ENCODE measurements around the gene CFL1. TPM values are rescaled to one million over a fixed set of nuclear protein-coding genes. Genes with fewer than 3 reads are reported as not detected.

The CFL1 gene
- total and polyA plus RNA-seq, 2 of the 8 experiments (the other 6 are each of a cell fraction or from before 2014, with no cell fraction given) = 1,252 to 1,365 TPM

DNA sequence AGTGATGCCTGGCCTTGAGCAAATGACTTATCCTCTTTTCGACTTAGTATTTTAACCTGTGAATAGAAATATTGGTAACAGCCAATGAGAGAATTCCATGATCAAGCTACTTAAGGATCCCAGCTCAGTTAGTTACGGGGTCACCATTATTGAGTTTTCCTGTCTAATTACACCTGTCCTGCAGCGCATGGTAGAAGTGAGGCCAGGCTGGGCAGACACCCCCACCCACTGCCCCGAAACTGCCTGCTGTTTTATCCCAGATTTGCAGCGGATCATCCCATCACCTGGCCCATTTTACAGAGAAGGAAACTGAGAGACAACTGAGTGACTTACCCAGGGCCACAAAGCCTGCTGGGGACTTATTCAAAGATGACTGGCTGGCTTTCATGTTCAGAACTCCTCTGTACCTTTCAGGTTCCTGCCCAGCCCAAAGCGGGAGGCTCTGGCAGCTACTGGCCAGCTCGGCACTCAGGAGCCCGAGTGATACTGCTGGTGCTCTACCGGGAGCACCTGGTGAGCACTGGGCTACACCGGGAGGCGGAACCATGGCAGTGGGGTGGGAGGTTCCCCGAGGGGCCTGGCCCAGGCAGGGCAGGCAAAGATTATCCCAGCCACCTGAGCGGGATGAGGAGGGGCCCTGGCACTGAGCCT lies 3.7 kb upstream of the CFL1 start:
- Histone ChIP-seq H3K14ac (ENCODE audit: insufficient read length) (no peak overlapping the region), H2BK5ac (ENCODE audit: low read depth, low read length) (no peak overlapping the region), H2BK20ac (ENCODE audit: low read length) (no peak overlapping the region), H3K4ac (replicated peaks; ENCODE audit: insufficient read length, low read depth, low read length) (no peak overlapping the region), H3K9ac (replicated peaks in 1 of 4; ENCODE audit: extremely low read depth in 1 of 4, low read depth in 3 of 4, low read length in 3 of 4) (peak overlapping the region; percentile 35 to 97 (median 84)), H3K4me2 (ENCODE audit: insufficient read depth in 1 of 2, low read depth in 2 of 2, low read length in 2 of 2) (peak overlapping the region; percentile 95 to 97), H2BK12ac (ENCODE audit: low read depth, low read length) (peak overlapping the region; percentile 43; the same call in 1 of the 2 replicates), H3K56ac (replicated peaks; ENCODE audit: insufficient read length, low read depth, low read length) (no peak overlapping the region), H3K79me2 (ENCODE audit: control insufficient read depth in 1 of 2, insufficient read depth in 2 of 2, low read length in 2 of 2) (peaks cover under 1 to 14% of the 10 kb centered on the region in 2 experiments; a peak in 3 of 4 replicates), H3K79me1 (ENCODE audit: low read depth, low read length) (peaks cover under 1% of the 10 kb centered on the region; the same call in 1 of the 2 replicates), H3K27me3 (replicated peaks in 1 of 4; ENCODE audit: control insufficient read depth in 3 of 4, extremely low read depth in 1 of 4, insufficient read depth in 3 of 4, low read length in 3 of 4) (no peaks in the 10 kb centered on the region), H3K9me3 (ENCODE audit: insufficient read depth in 2 of 2, low read depth in 1 of 2, low read length in 1 of 2) (no peaks in the 10 kb centered on the region), H3K23me2 (ENCODE audit: low read depth, low read length) (peaks cover 17% of the 10 kb centered on the region), H3K4me1 (replicated peaks in 1 of 4; ENCODE audit: control insufficient read depth in 3 of 4, insufficient read depth in 4 of 4, low read length in 3 of 4) (peaks cover 0 to 10% (median 6%) of the 10 kb centered on the region in 4 experiments; a peak in 5 of 7 replicates), H3K36me3 (ENCODE audit: control insufficient read depth in 2 of 4, insufficient read depth in 4 of 4, low read length in 3 of 4) (peaks cover 5 to 17% (median 14%) of the 10 kb centered on the region in 4 experiments), H4K20me1 (replicated peaks in 1 of 2; ENCODE audit: control insufficient read depth in 1 of 2, insufficient read depth in 2 of 2, low read length in 2 of 2) (peaks cover 2 to 4% of the 10 kb centered on the region in 2 experiments), H2BK15ac (ENCODE audit: low read length) (0 out of 2 replicates have a peak overlapping the region, but pooled peaks have one; percentile 3), H3K18ac (ENCODE audit: extremely low read depth, low read length) (no peak overlapping the region), H2AK5ac (ENCODE audit: low read depth, low read length) (no peak overlapping the region), H2AFZ (ENCODE audit: low read length) (no peak overlapping the region), H2BK120ac (replicated peaks; ENCODE audit: low read depth, low read length) (no peak overlapping the region), H3K4me3 (ENCODE audit: extremely low read depth in 1 of 4, insufficient read depth in 2 of 4, low read depth in 3 of 4, low read length in 4 of 4) (peak overlapping the region; percentile 75 to 95 (median 82)), H3K23ac (ENCODE audit: insufficient read length) (no peak overlapping the region), H4K91ac (replicated peaks; ENCODE audit: insufficient read length, low read length) (no peak overlapping the region), H4K8ac (ENCODE audit: extremely low read depth, insufficient read depth, low read length) (no peak overlapping the region), H3K27ac (ENCODE audit: low read depth, low read length) (no peak overlapping the region), H4K5ac (ENCODE audit: insufficient read length, low read depth, low read length) (no peak overlapping the region)
- POLR2A ChIA-PET (ENCODE audit: partially characterized antibody) = interaction anchor here (0.6 to 39.7 kb wide), 10 partner anchors 6 to 158 kb away, joined by 3 to 1071 read pairs (median 10); partner anchors contain the start of genes CCDC85B, CFL1, CTSW and EFEMP2
- TF ChIP-seq TAF1 (IDR thresholded peaks at IDR 0.05; ENCODE audit: low read depth, low read length) = 0 out of 2 replicates have a peak, but pooled peaks have one; percentile 18
- TF ChIP-seq JUND (IDR thresholded peaks at IDR 0.05; ENCODE audit: low read length) = no peak
- CTCF ChIA-PET (ENCODE audit: partially characterized antibody) = interaction anchor here (0.6 to 9.9 kb wide), 15 partner anchors 8 to 161 kb away, joined by 3 to 191 read pairs (median 6); partner anchors contain the start of genes CCDC85B, CTSW, EFEMP2 and FIBP
- FAIRE-seq = no peak
- WGBS, 2 experiments (ENCODE audit: extremely low coverage in 1 of 2, insufficient coverage in 1 of 2, insufficient read length in 1 of 2, insufficient replicate concordance in 2 of 2, low coverage in 1 of 2, low lambda C conversion rate in 2 of 2, missing lambda C conversion rate in 1 of 2) = 86% methylated on average over 13 of the region's 13 CpGs; no CpG with 5 or more reads in 1 of the 2 experiments
- DNase-seq (ENCODE audit: low read depth in 1 of 2, low spot score in 2 of 2) = no peak

Data from H1 (cell line).